ENCODE measurements around the gene RAE1. TPM values are rescaled to one million over a fixed set of nuclear protein-coding genes. Genes with fewer than 3 reads are reported as not detected.

RAE1 gene
- total RNA-seq, 1 donor from 2014 or later: 17.6 TPM

DNA sequence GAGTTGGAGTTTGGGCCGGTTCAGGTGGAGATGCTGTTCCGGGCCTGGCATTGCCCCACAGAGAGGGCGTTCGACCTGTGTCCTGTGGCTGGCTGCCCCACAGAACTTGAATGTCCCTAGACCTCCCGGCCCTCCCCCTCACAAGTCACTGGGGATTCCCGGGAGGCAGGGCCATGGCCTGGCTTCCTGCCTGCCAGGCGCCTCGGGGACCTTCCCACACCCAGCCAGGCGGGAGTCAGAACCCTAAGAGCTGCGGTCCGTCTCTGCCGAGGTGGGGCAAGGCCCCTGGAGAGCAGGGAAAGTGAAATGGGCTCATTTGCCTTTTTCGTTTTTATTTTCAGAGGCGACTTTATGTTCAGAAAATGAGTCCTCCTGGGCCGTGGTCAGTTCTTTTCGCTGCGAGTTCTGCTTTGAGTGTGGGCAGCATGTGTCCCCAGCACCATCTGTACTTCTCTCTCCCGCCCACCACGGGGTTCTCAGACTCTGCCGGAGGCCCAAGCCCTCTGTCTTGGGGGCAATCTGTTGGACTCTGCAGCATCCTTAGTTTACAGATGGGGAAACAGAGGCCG is 48.6 kb downstream of the RAE1 start:
- Mint-ChIP-seq H3K27ac (ENCODE audit: unreplicated experiment) (peak overlapping the region; percentile 74), H3K9me3 (ENCODE audit: low read depth) (no peaks in the 10 kb centered on the region), H3K36me3 (ENCODE audit: low read depth) (peaks cover 1% of the 10 kb centered on the region), H3K4me3 (ENCODE audit: unreplicated experiment) (no peak overlapping the region), H3K27me3 (ENCODE audit: low read depth) (no peaks in the 10 kb centered on the region), H3K4me1 (ENCODE audit: low read depth) (peaks cover 29% of the 10 kb centered on the region)
- DNase-seq (ENCODE audit: low spot score): peak; percentile 81
- TF ChIP-seq, protein P1, sequence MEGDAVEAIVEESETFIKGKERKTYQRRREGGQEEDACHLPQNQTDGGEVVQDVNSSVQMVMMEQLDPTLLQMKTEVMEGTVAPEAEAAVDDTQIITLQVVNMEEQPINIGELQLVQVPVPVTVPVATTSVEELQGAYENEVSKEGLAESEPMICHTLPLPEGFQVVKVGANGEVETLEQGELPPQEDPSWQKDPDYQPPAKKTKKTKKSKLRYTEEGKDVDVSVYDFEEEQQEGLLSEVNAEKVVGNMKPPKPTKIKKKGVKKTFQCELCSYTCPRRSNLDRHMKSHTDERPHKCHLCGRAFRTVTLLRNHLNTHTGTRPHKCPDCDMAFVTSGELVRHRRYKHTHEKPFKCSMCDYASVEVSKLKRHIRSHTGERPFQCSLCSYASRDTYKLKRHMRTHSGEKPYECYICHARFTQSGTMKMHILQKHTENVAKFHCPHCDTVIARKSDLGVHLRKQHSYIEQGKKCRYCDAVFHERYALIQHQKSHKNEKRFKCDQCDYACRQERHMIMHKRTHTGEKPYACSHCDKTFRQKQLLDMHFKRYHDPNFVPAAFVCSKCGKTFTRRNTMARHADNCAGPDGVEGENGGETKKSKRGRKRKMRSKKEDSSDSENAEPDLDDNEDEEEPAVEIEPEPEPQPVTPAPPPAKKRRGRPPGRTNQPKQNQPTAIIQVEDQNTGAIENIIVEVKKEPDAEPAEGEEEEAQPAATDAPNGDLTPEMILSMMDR (IDR thresholded peaks at IDR 0.05): no peak

DNA sequence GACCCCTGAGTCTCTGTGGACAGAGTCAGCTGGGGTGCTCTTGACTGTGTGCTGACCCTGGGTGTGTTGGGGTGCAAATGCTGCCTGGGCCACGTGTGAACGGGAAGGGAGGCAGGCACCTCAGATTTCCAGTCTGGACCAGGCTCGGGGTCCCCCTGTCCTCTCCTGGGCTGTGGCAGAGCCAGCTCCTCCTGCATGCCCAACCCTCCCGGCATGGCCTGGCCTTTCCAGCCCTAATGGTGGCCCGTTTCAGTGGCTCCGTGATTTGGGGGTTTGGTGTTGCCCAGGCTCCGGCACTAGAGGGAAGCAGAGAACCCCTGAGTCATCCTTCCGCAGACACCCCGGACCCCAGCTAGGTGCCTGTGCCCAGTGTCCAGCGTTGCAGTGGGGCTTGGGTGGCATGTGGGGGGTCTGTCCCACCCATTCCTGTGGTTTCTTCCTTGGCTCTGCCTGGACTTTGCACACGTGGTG is 49.2 kb downstream of the RAE1 start:
- Mint-ChIP-seq H3K36me3 (ENCODE audit: low read depth) (peaks cover 1% of the 10 kb centered on the region), H3K27ac (ENCODE audit: unreplicated experiment) (no peak overlapping the region)
- TF ChIP-seq, protein P1 (IDR thresholded peaks at IDR 0.05): no peak

DNA sequence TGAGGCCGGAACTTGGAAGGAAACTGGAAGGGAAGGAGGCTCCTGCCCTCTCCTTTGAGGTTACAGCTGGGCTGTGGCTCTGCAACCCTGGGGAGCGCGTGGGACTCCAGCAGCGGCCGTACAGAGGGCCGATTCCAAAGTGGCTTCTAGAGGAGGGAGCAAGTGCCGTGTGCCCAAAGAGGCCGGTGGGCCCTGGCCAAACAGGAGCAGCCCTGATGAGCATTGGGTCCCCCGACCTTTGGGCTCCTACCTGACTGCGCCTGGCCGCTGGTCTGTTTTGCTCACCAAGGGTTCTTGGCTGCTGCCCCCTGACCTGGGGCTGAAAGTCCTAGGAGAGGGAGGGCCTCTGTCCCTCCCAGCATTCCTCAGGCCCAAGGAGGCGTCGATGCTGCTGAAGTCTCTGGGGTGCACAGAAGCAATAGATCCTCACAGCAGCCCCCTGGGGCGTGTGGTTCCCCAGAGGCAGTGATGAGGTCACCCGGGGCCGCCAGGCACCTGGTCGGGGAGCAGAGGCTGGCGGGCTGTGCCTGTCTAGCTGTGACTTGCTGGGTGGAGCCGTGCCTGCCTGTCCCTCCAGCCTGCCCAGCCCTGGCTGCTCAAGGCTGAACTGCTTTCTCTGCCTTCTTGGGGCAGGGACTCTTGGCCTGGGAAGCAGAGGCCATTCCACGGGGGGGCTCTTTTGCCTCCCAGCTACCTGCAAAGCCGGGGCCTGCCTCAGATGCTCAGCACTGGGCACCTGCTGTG is 49.9 kb downstream of the RAE1 start:
- H3K27ac Mint-ChIP-seq (ENCODE audit: unreplicated experiment): no peak overlapping the region
- peak; percentile 72 for DNase-seq (ENCODE audit: low spot score)
- TF ChIP-seq, protein P1 (IDR thresholded peaks at IDR 0.05): no peak
- no peaks in the 10 kb centered on the region for H3K36me3 Mint-ChIP-seq (ENCODE audit: low read depth)
- no peak overlapping the region for H3K4me3 Mint-ChIP-seq (ENCODE audit: unreplicated experiment)
- H3K9me3 Mint-ChIP-seq (ENCODE audit: low read depth): no peaks in the 10 kb centered on the region
- H3K27me3 Mint-ChIP-seq (ENCODE audit: low read depth): no peaks in the 10 kb centered on the region
- peaks cover 22% of the 10 kb centered on the region for H3K4me1 Mint-ChIP-seq (ENCODE audit: low read depth)

More for the DNA sequence above, 49.2 kb downstream of the RAE1 start:
- peak; percentile 75 for DNase-seq (ENCODE audit: low spot score)
- peaks cover 28% of the 10 kb centered on the region for H3K4me1 Mint-ChIP-seq (ENCODE audit: low read depth)
- no peaks in the 10 kb centered on the region for H3K27me3 Mint-ChIP-seq (ENCODE audit: low read depth)
- no peaks in the 10 kb centered on the region for H3K9me3 Mint-ChIP-seq (ENCODE audit: low read depth)
- no peak overlapping the region for H3K4me3 Mint-ChIP-seq (ENCODE audit: unreplicated experiment)

DNA sequence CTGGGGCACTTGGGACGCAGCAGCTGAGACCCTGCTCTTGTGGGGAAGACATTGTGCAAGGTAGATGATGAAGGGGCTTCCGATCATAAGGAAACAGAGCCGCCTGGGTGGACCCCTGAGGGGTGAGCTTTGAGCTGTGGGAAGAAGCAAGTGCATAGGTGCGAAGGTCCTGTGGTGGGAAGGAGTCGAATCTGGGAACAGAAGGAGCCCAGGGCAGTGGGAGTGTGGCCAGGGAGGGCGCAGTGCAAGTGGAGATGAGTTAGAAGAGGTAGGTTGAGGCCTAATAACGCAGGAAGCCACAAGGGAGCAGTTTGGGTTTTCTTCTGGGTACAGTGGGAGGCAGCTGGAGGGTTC is 50.5 kb downstream of the RAE1 start:
- H3K4me1 Mint-ChIP-seq (ENCODE audit: low read depth): peaks cover 21% of the 10 kb centered on the region
- no peak overlapping the region for H3K4me3 Mint-ChIP-seq (ENCODE audit: unreplicated experiment)
- DNase-seq (ENCODE audit: low spot score): no peak
- H3K9me3 Mint-ChIP-seq (ENCODE audit: low read depth): no peaks in the 10 kb centered on the region
- H3K27me3 Mint-ChIP-seq (ENCODE audit: low read depth): no peaks in the 10 kb centered on the region
- TF ChIP-seq, protein P1 (IDR thresholded peaks at IDR 0.05): no peak
- H3K27ac Mint-ChIP-seq (ENCODE audit: unreplicated experiment): no peak overlapping the region
- no peaks in the 10 kb centered on the region for H3K36me3 Mint-ChIP-seq (ENCODE audit: low read depth)

DNA sequence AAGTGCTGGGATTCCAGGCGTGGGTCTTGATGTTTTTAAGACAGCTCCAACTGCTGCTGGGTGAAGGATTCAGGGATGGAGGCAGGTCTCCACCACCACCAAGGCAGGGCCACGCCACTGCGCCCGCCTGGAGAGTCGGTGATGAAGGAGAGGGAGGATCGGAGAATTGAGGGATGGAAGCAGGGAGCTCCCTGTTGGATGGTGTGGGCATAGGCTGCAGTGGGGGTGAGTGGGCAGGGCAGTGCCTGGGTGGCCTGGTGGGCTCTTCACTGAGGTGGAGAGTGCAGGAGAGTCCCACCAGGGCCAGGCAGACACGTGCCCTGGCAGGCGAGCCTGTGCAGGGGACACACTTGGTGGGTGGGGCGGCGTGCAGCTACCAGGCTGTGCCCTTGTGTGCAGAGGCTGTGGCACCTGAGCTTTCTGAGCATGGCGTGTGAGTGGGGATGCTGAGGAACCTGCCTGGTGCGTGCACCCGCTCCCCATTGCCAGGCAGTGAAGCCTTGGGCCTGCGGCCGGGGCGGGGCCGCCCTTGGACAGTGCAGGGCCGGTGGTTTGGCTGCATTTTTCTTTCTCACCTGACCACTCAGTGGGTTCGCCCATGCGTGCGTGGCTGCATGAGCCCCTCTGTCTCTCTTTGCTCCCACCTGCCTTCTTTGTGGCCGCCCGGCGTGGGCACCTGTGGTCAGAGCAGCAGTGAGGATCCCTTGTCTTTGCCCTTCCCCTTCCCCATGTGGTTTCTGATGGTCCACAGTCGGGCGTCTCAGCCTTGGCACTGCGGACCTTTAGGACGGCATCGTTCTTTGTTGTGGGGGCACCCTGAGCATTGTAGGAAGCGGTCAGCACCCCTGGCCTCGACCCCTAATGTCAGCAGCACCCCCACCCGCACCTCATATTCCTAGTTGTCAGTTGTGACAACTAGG is 51.4 kb downstream of the RAE1 start:
- peaks cover 21% of the 10 kb centered on the region for H3K4me1 Mint-ChIP-seq (ENCODE audit: low read depth)
- no peaks in the 10 kb centered on the region for H3K9me3 Mint-ChIP-seq (ENCODE audit: low read depth)
- H3K27ac Mint-ChIP-seq (ENCODE audit: unreplicated experiment): no peak overlapping the region
- H3K4me3 Mint-ChIP-seq (ENCODE audit: unreplicated experiment): no peak overlapping the region
- peaks cover 2% of the 10 kb centered on the region for H3K36me3 Mint-ChIP-seq (ENCODE audit: low read depth)
- DNase-seq (ENCODE audit: low spot score): peak; percentile 72
- no peaks in the 10 kb centered on the region for H3K27me3 Mint-ChIP-seq (ENCODE audit: low read depth)
- TF ChIP-seq, protein P1 (IDR thresholded peaks at IDR 0.05): no peak

Measured in chondrocyte (in vitro differentiated cells).